GM23338 (cell line): ENCODE results near the gene CYFIP1.

Source experiments
- CTCF ChIP-seq, 2 experiments: fragments of 200-600 bp in 1 of 2; sonication (generic) in 1 of 2; conservative IDR thresholded peaks; 2 replicates each; pipeline versions ENCODE4 v1.5.1 to v1.6.1; 2016 to 2017; ENCODE audit warnings: antibody characterized with exemption in 2 of 2, low read depth in 2 of 2, mild to moderate bottlenecking in 2 of 2, moderate library complexity in 1 of 2
- EZH2 ChIP-seq: fragments of 200-600 bp; sonication (generic); IDR thresholded peaks from one replicate; pipeline ENCODE4 v1.8.0; 2017; ENCODE audit warnings: antibody characterized with exemption, mild to moderate bottlenecking, low read depth; ENCODE audit not compliant: unreplicated experiment
- EZH2phosphoT487 ChIP-seq: fragments of 200-600 bp; sonication (generic); IDR thresholded peaks from one replicate; pipeline ENCODE4 v1.8.1; 2018; ENCODE audit warnings: antibody characterized with exemption; ENCODE audit not compliant: unreplicated experiment
- POLR2AphosphoS5 ChIP-seq: IDR thresholded peaks from 2 replicates; pipeline ENCODE4 v1.6.1; 2016; ENCODE audit warnings: antibody characterized with exemption, low read depth
- REST ChIP-seq: IDR thresholded peaks from one replicate; pipeline ENCODE4 v1.6.1; 2018; ENCODE audit warnings: antibody characterized with exemption; ENCODE audit not compliant: unreplicated experiment

GRCh38 chr15:22907161-22907950, 72.8 kb downstream of the CYFIP1 start:
- TF ChIP-seq POLR2AphosphoS5 (no peak), CTCF (conservative IDR thresholded peaks at IDR 0.05; ENCODE audit: low read depth in 2 of 2) (no peak), EZH2 (no peak), REST (no peak), EZH2phosphoT487 (no peak)
